Pancreas (tissue), 10 donors: ENCODE data around the gene IFITM5. TPM values are rescaled to one million over a fixed set of nuclear protein-coding genes. Genes with fewer than 3 reads are reported as not detected.
A peak's percentile ranks its signal among the peaks of the same experiment; 100 is the strongest.
"Not testable (repeated sequence)": the region's sequence is repeated elsewhere in the genome, so short reads cannot be mapped to it uniquely, and the experiment has no call there.

Experiments used
- ATAC-seq, 4 donors: fragments of 200-7000 bp; cut with Tn5 transposase; one replicate each; pipeline versions ENCODE4 v1.8.0 to v1.9.1; 2020; ENCODE audit warnings: mild to moderate bottlenecking in 4 of 4, moderate library complexity in 4 of 4
- DNase-seq, 6 donors: peaks; one replicate each; pipeline ENCODE4 v3.0.0-alpha.2; 2020
- FAIRE-seq: peaks from 2 replicates; lab custom pipeline; 2012; peaks lifted over from hg19 to GRCh38; lab: Jason Lieb, UNC
- H3K27ac ChIP-seq, 4 donors: fragments of 200-600 bp; sonication (generic); 1 replicate in 3 of 4; 2 replicates in 1 of 4; pipeline versions ENCODE4 v1.5.0 to v1.8.0; 2020
- H3K27me3 ChIP-seq, 4 donors: fragments of 200-600 bp; one replicate each; pipeline ENCODE4 v1.8.0; 2021
- H3K36me3 ChIP-seq, 3 donors: fragments of 200-600 bp; sonication (generic) in 1 of 3; one replicate each; pipeline versions ENCODE4 v1.5.0 to v1.8.0; 2020 to 2021
- H3K4me1 ChIP-seq, 3 donors: fragments of 200-600 bp; one replicate each; pipeline ENCODE4 v1.8.0; 2021
- H3K4me3 ChIP-seq, 4 donors: fragments of 200-600 bp; sonication (generic) in 2 of 4; one replicate each; pipeline versions ENCODE4 v1.5.0 to v1.8.0; 2020 to 2021
- H3K9me3 ChIP-seq, 4 donors: fragments of 200-600 bp; one replicate each; pipeline ENCODE4 v1.8.0; 2021
- WGBS, 2 donors: extraction: QIAGEN DNeasy Blood & Tissue Kit; methylation state at CpG; one replicate each; pipeline ENCODE4 v1.1.7; 2013; 5-methylcytosine and 5-hydroxymethylcytosine counted together
- intact Hi-C, 3 donors: fragments of 100-400 bp; cut with DNase I; formaldehyde crosslinking; loops; one replicate each; pipeline versions ENCODE4 v1.11.1 to v1.14.2; 2022
- polyA plus RNA-seq, 2 donors: library from polyadenylated mRNA; stranded (reverse); fragments of 200-250 nt; gene quantifications; one replicate each; pipeline ENCODE4 v1.2.3, GENCODE V29; 2013
- total RNA-seq, 6 donors: library from RNA; stranded (reverse); fragmentation: NEBNext Ultra II Directional in 4 of 6; extraction: Animal tissue kit (Norgen Biotek cat#: 25700) in 4 of 6; gene quantifications; one replicate each; pipeline versions ENCODE4 v1.2.1 to v1.2.4, GENCODE V29; 2021 to 2023
- TF ChIP-seq, protein P1 (sequence below), 4 donors: fragments of 200-600 bp; sonication (generic) in 3 of 4; IDR thresholded peaks; one replicate each; pipeline versions ENCODE4 v1.5.0 to v1.8.0; 2021; ENCODE audit warnings: antibody characterized with exemption in 4 of 4
- donor health status: healthy with polysubstance abuse.
- donor health status: DM: no; HTN: no; CAD: no; lungs with moderate emphysema.
- donor health status: DM: no; HTN: no; CAD: no.
- donor health status: control.
- donor health status: control.
- donor health status: Bipolar disorder and iron deficiency.
- donor health status: DM: yes; HTN: yes; CAD: no.
- donor health status: DM: no; HTN: no; CAD: no.
- donor health status: DM: no; HTN: no; CAD: no.
- donor health status: DM: yes; HTN: yes; CAD: no.

IFITM5 gene
- total and polyA plus RNA-seq, 8 donors, result 0.56 to 1.2 TPM; not detected in 6

GRCh38 chr11:313787-314553, 14.6 kb upstream of the IFITM5 start, which contains the start of gene IFITM1:
IFITM1 (plus strand) TSS chr11:314040; CDS start chr11:314171, 131 bp downstream.
- WGBS, 2 donors, result 63 to 68% methylated on average over 18 of the region's 18 CpGs
- intact Hi-C loops, result no loop called here
- Histone ChIP-seq H3K9me3 (no peaks in the 10 kb centered on the region), H3K4me1 (peaks cover 0 to 5% (median 3%) of the 10 kb centered on the region in 3 donors), H3K27ac (peak within 1 kb of the TSS in 2 of 4 donors; percentile 31 to 47), H3K27me3 (no peaks in the 10 kb centered on the region), H3K36me3 (no peaks in the 10 kb centered on the region), H3K4me3 (peak within 1 kb of the TSS in 2 of 4 donors; percentile 26 to 41)
- ATAC-seq (no peak), FAIRE-seq (no peak), DNase-seq (peak in 2 of 6 donors; percentile 21 to 52)
- TF ChIP-seq, protein P1, sequence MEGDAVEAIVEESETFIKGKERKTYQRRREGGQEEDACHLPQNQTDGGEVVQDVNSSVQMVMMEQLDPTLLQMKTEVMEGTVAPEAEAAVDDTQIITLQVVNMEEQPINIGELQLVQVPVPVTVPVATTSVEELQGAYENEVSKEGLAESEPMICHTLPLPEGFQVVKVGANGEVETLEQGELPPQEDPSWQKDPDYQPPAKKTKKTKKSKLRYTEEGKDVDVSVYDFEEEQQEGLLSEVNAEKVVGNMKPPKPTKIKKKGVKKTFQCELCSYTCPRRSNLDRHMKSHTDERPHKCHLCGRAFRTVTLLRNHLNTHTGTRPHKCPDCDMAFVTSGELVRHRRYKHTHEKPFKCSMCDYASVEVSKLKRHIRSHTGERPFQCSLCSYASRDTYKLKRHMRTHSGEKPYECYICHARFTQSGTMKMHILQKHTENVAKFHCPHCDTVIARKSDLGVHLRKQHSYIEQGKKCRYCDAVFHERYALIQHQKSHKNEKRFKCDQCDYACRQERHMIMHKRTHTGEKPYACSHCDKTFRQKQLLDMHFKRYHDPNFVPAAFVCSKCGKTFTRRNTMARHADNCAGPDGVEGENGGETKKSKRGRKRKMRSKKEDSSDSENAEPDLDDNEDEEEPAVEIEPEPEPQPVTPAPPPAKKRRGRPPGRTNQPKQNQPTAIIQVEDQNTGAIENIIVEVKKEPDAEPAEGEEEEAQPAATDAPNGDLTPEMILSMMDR (IDR thresholded peaks at IDR 0.05), result no peak

DNA sequence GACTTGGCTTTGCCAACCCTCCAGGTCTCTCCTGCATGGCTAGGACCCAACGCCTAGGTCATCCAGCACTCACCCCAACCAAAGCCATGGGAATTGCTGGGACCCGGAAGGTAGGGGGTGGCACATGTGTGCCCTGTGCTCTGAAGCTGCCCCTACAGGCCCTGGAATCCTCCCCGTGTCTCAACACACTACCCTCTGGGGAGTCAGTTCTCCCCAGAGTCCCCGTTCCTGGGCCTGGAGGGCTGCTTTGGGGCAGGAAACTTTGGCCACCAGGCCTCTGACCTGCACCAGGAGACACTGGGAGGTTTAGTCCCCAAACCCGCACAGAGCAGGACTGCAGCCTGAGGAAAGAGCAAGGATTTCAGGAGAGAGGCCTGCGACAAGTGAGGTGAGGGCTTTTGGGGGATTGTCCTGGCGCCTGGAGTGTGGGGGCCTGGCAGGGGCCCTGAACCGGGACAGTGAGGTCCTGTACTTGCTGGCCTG, 14.0 kb upstream of the IFITM5 start:
- WGBS, 2 donors, result 70 to 86% methylated on average over 8 of the region's 8 CpGs
- TF ChIP-seq, protein P1 (IDR thresholded peaks at IDR 0.05), result no peak
- Histone ChIP-seq H3K36me3 (no peaks in the 10 kb centered on the region), H3K4me3 (peak overlapping the region in 2 of 4 donors; percentile 4 to 26), H3K4me1 (peaks cover 0 to 5% (median 3%) of the 10 kb centered on the region in 3 donors), H3K27me3 (no peaks in the 10 kb centered on the region), H3K9me3 (no peaks in the 10 kb centered on the region), H3K27ac (peak overlapping the region in 2 of 4 donors; percentile 31 to 47)
- DNase-seq (peak in 2 of 6 donors; percentile 15 to 39), ATAC-seq (no peak), FAIRE-seq (no peak)
- intact Hi-C loops, result no loop called here

DNA sequence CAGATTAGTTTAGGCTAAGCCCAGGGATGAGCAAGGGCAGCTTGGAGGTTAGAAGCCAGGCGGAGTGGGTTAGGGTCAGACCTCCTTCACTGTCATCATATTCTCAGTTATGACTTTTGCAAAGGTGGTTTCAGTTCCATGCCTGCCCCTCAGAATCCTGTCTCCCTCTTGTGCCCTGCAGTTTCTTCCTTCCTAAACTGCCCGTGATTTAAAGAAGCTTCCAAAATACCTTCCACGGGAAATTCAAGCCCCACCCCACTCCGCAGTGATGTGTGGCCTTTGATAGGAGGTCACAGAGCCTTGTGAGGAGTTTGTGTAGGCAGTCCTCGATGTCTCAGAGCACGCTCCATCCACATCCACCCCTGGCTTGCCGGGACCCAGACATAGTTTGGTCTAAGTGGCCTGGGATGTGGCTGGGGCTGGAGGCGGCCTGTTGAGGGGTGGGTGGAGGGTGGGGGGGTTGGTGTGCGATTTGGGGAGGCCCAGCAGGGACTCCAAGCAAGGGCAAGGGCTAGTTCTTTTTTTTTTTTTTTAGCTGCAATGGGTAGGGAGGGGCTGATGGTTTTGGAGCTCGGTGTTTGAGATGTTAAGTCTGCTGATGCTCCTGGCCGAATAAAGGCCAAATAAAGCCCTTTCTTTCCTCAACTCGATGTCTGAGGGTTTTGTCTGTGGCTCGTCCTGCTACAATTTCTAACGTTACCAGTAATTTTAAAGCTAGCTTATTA, 12.9 kb upstream of the IFITM5 start:
- peak in 3 of 6 donors; percentile 14 to 46 (median 21) for DNase-seq
- no peak for ATAC-seq
- intact Hi-C loops, result no loop called here
- Histone ChIP-seq H3K9me3 (no peaks in the 10 kb centered on the region), H3K4me3 (peak overlapping the region in 1 of 4 donors; percentile 2), H3K27ac (no peak overlapping the region), H3K27me3 (no peaks in the 10 kb centered on the region), H3K36me3 (no peaks in the 10 kb centered on the region), H3K4me1 (peaks cover 0 to 5% (median 3%) of the 10 kb centered on the region in 3 donors)
- FAIRE-seq, result no peak
- TF ChIP-seq, protein P1 (IDR thresholded peaks at IDR 0.05), result no peak
- 58 to 59% methylated on average over 14 of the region's 14 CpGs for WGBS, 2 donors

- WGBS, 2 donors, result 6% methylated on average over 8 to 9 of the region's 71 CpGs
- H3K9me3 ChIP-seq, H3K4me1 ChIP-seq, H3K27me3 ChIP-seq, intact Hi-C loops, H3K27ac ChIP-seq, FAIRE-seq, H3K36me3 ChIP-seq: not testable (repeated sequence)
- DNase-seq, result peak in 3 of 6 donors; percentile 2 to 45 (median 31)
- ATAC-seq, result peak; percentile 77 to 83 (median 80)
- H3K4me3 ChIP-seq, result peak overlapping the region in 1 of 4 donors; percentile 2
These were observed 11.9 kb upstream of the IFITM5 start for GRCh38 chr11:311013-311748.

- FAIRE-seq, H3K36me3 ChIP-seq, H3K4me1 ChIP-seq, H3K9me3 ChIP-seq, H3K27me3 ChIP-seq: not testable (repeated sequence)
- Histone ChIP-seq H3K4me3 (peak overlapping the region in 2 of 4 donors; percentile 23 to 49), H3K27ac (peak overlapping the region in 2 of 4 donors; percentile 76 to 84)
- ATAC-seq (peak; percentile 36 to 59 (median 54)), DNase-seq (peak in 2 of 6 donors; percentile 20 to 55)
- intact Hi-C loops, result loop anchor here in 2 of 3 donors (5.0 to 10.0 kb wide), 2 partner anchors 42 to 45 kb away; no protein-coding TSS in a partner anchor
- 14 to 17% methylated on average over 5 of the region's 18 CpGs for WGBS, 2 donors
These were observed 10.8 kb upstream of the IFITM5 start for GRCh38 chr11:309979-310572.

GRCh38 chr11:308740-309665, 9.7 kb upstream of the IFITM5 start:
- not testable (repeated sequence) for H3K9me3 ChIP-seq, FAIRE-seq, H3K36me3 ChIP-seq, ATAC-seq, H3K4me1 ChIP-seq, H3K27me3 ChIP-seq
- WGBS, 2 donors, result 67 to 69% methylated on average over 21 to 24 of the region's 24 CpGs
- peak overlapping the region in 3 of 4 donors; percentile 2 to 49 (median 23) for H3K4me3 ChIP-seq
- intact Hi-C loops, result loop anchor here in 2 of 3 donors (5.0 to 10.0 kb wide), 2 partner anchors 43 to 46 kb away; no protein-coding TSS in a partner anchor
- peak in 3 of 6 donors; percentile 2 to 21 (median 20) for DNase-seq
- H3K27ac ChIP-seq, result peak overlapping the region in 3 of 4 donors; percentile 32 to 84 (median 76)
